ENCODE results near the gene COL9A3.

Gene COL9A3

GRCh38 chr20:62775206-62775605 is 41.6 kb upstream of the COL9A3 start:
- no peaks in the 10 kb centered on the region for H3K9me3 ChIP-seq (ENCODE audit: insufficient read depth, low read length)
- no peak overlapping the region for H3K4me3 ChIP-seq (ENCODE audit: insufficient read depth, low read length, poor library complexity, severe bottlenecking)
- TF ChIP-seq EZH2phosphoT487 (conservative IDR thresholded peaks at IDR 0.05; ENCODE audit: low read length) (no peak), CTCF (IDR thresholded peaks at IDR 0.05; ENCODE audit: insufficient read depth, low read length, poor library complexity, severe bottlenecking) (no peak)
- H3K27ac ChIP-seq (ENCODE audit: low read depth, low read length), result no peak overlapping the region
- H3K9me2 ChIP-seq (replicated peaks; ENCODE audit: insufficient read depth, low read length), result no peaks in the 10 kb centered on the region
- H3K36me3 ChIP-seq (ENCODE audit: low read length), result no peaks in the 10 kb centered on the region
- H4K20me1 ChIP-seq (ENCODE audit: low read depth, low read length), result no peaks in the 10 kb centered on the region
- no peaks in the 10 kb centered on the region for H3F3A ChIP-seq (ENCODE audit: insufficient read depth)
- no peaks in the 10 kb centered on the region for H3K27me3 ChIP-seq (ENCODE audit: low read length)
- H3K9ac ChIP-seq (ENCODE audit: low read length), result no peak overlapping the region
- H3K79me2 ChIP-seq (ENCODE audit: insufficient read depth, low read length), result no peaks in the 10 kb centered on the region
- no peak overlapping the region for H2AFZ ChIP-seq (ENCODE audit: low read depth, low read length, severe bottlenecking)
- no peak overlapping the region for H3K4me2 ChIP-seq (ENCODE audit: low read depth, low read length, poor library complexity, severe bottlenecking)

- no peaks in the 10 kb centered on the region for H3F3A ChIP-seq (ENCODE audit: insufficient read depth)
- H3K9me3 ChIP-seq (ENCODE audit: insufficient read depth, low read length), result no peaks in the 10 kb centered on the region
- no peaks in the 10 kb centered on the region for H3K79me2 ChIP-seq (ENCODE audit: insufficient read depth, low read length)
- no peak overlapping the region for H3K4me3 ChIP-seq (ENCODE audit: insufficient read depth, low read length, poor library complexity, severe bottlenecking)
- no peaks in the 10 kb centered on the region for H4K20me1 ChIP-seq (ENCODE audit: low read depth, low read length)
- peak overlapping the region; percentile 17 for H3K4me2 ChIP-seq (ENCODE audit: low read depth, low read length, poor library complexity, severe bottlenecking)
- TF ChIP-seq EZH2phosphoT487 (conservative IDR thresholded peaks at IDR 0.05; ENCODE audit: low read length) (no peak), CTCF (IDR thresholded peaks at IDR 0.05; ENCODE audit: insufficient read depth, low read length, poor library complexity, severe bottlenecking) (no peak)
- no peaks in the 10 kb centered on the region for H3K9me2 ChIP-seq (replicated peaks; ENCODE audit: insufficient read depth, low read length)
- H3K27me3 ChIP-seq (ENCODE audit: low read length), result no peaks in the 10 kb centered on the region
- no peak overlapping the region for H2AFZ ChIP-seq (ENCODE audit: low read depth, low read length, severe bottlenecking)
- no peak overlapping the region for H3K9ac ChIP-seq (ENCODE audit: low read length)
- no peak overlapping the region for H3K27ac ChIP-seq (ENCODE audit: low read depth, low read length)
- H3K36me3 ChIP-seq (ENCODE audit: low read length), result no peaks in the 10 kb centered on the region
Observed at GRCh38 chr20:62776035-62776691, 40.7 kb upstream of the COL9A3 start.

- Histone ChIP-seq H3K9me2 (replicated peaks; ENCODE audit: insufficient read depth, low read length) (no peaks in the 10 kb centered on the region), H3K27me3 (ENCODE audit: low read length) (no peaks in the 10 kb centered on the region), H3K9ac (ENCODE audit: low read length) (no peak overlapping the region), H3F3A (ENCODE audit: insufficient read depth) (no peaks in the 10 kb centered on the region), H4K20me1 (ENCODE audit: low read depth, low read length) (no peaks in the 10 kb centered on the region), H3K4me3 (ENCODE audit: insufficient read depth, low read length, poor library complexity, severe bottlenecking) (no peak overlapping the region), H3K79me2 (ENCODE audit: insufficient read depth, low read length) (no peaks in the 10 kb centered on the region), H3K36me3 (ENCODE audit: low read length) (no peaks in the 10 kb centered on the region), H3K9me3 (ENCODE audit: insufficient read depth, low read length) (no peaks in the 10 kb centered on the region), H3K4me2 (ENCODE audit: low read depth, low read length, poor library complexity, severe bottlenecking) (peak overlapping the region; percentile 29), H2AFZ (ENCODE audit: low read depth, low read length, severe bottlenecking) (no peak overlapping the region), H3K27ac (ENCODE audit: low read depth, low read length) (no peak overlapping the region)
- TF ChIP-seq EZH2phosphoT487 (conservative IDR thresholded peaks at IDR 0.05; ENCODE audit: low read length) (no peak), CTCF (IDR thresholded peaks at IDR 0.05; ENCODE audit: insufficient read depth, low read length, poor library complexity, severe bottlenecking) (no peak)
Observed at GRCh38 chr20:62776692-62777527, 39.9 kb upstream of the COL9A3 start.

Measured in SU-DHL-6 (cell line).